SU-DHL-6 (cell line): ENCODE results near the gene FOXE1.

Experiments used
- EZH2phosphoT487 ChIP-seq: fragments of 200-600 bp; sonication (generic), shearing (Covaris generic); conservative IDR thresholded peaks from 2 replicates; pipeline ENCODE4 v1.6.1; 2018; ENCODE audit warnings: mild to moderate bottlenecking, antibody characterized with exemption, low read length, moderate library complexity, mixed read lengths
- TF ChIP-seq, protein P1 (sequence below): fragments of 200-600 bp; sonication (generic); IDR thresholded peaks from one replicate; pipeline ENCODE4 v1.5.1; 2017; ENCODE audit warnings: antibody characterized with exemption, mild to moderate bottlenecking, low read length, moderate library complexity; ENCODE audit not compliant: insufficient read depth, poor library complexity, severe bottlenecking

DNA sequence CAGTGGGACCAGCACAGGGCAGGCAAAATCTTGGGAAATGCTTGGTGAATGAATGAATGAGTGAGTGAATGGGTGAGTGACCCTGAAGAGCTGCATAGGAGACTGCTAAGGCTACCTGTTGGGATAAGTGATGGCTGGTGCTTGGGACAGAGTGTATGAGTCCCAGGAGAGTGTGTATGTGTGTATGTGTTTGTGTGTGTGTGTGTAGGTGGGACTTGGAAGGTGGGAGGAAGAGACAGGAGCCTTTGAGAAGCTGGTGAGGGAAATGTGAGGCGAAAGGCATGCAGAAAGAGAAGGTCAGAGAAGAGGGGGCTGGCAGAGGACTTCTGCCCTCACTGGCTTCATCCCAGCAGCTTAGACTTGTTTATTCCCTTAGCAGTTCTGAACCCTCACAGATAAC lies 33.3 kb upstream of the FOXE1 start:
- TF ChIP-seq, protein P1, sequence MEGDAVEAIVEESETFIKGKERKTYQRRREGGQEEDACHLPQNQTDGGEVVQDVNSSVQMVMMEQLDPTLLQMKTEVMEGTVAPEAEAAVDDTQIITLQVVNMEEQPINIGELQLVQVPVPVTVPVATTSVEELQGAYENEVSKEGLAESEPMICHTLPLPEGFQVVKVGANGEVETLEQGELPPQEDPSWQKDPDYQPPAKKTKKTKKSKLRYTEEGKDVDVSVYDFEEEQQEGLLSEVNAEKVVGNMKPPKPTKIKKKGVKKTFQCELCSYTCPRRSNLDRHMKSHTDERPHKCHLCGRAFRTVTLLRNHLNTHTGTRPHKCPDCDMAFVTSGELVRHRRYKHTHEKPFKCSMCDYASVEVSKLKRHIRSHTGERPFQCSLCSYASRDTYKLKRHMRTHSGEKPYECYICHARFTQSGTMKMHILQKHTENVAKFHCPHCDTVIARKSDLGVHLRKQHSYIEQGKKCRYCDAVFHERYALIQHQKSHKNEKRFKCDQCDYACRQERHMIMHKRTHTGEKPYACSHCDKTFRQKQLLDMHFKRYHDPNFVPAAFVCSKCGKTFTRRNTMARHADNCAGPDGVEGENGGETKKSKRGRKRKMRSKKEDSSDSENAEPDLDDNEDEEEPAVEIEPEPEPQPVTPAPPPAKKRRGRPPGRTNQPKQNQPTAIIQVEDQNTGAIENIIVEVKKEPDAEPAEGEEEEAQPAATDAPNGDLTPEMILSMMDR, result no peak
- TF ChIP-seq EZH2phosphoT487, result no peak
